HPDE6-E6E7 (cell line): ENCODE measurements around the gene RNF145.
"Not testable (repeated sequence)": the region's sequence is repeated elsewhere in the genome, so short reads cannot be mapped to it uniquely, and the experiment has no call there.

Experiments
- DNase-seq: peaks from one replicate; pipeline ENCODE4 v3.0.0; 2011; ENCODE audit warnings: missing footprints; ENCODE audit errors: extremely low spot score

Gene RNF145, protein sequence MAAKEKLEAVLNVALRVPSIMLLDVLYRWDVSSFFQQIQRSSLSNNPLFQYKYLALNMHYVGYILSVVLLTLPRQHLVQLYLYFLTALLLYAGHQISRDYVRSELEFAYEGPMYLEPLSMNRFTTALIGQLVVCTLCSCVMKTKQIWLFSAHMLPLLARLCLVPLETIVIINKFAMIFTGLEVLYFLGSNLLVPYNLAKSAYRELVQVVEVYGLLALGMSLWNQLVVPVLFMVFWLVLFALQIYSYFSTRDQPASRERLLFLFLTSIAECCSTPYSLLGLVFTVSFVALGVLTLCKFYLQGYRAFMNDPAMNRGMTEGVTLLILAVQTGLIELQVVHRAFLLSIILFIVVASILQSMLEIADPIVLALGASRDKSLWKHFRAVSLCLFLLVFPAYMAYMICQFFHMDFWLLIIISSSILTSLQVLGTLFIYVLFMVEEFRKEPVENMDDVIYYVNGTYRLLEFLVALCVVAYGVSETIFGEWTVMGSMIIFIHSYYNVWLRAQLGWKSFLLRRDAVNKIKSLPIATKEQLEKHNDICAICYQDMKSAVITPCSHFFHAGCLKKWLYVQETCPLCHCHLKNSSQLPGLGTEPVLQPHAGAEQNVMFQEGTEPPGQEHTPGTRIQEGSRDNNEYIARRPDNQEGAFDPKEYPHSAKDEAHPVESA

GRCh38 chr5:159209438-159210209 is at the start of gene RNF145:
Gene RNF145, minus strand, starts transcription at chr5:159209553. Its CDS starts 5,936 bp downstream, at chr5:159203617.
- DNase-seq: peak; percentile 79

DNA sequence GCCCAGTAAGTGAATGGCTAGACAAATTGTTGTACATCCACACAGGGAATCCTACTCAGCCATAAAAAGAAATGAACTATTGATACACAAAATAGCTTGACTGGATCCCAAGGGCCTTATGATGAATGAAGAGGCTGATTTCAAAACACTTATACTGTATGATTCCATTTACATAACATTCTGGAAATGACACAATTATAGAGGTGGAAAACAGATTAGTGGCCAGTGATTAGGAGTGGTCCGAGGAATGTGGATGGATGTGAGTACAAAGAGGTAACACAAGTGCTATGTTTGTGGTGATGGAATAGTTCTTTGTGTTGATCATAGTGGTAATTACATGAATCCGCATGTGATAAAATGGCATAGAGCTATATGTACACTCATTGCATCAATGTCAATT is 49.0 kb upstream of the RNF145 start:
- DNase-seq: no peak

- no peak for DNase-seq
Measured at GRCh38 chr5:159257629-159258283, 48.4 kb upstream of the RNF145 start.

DNA sequence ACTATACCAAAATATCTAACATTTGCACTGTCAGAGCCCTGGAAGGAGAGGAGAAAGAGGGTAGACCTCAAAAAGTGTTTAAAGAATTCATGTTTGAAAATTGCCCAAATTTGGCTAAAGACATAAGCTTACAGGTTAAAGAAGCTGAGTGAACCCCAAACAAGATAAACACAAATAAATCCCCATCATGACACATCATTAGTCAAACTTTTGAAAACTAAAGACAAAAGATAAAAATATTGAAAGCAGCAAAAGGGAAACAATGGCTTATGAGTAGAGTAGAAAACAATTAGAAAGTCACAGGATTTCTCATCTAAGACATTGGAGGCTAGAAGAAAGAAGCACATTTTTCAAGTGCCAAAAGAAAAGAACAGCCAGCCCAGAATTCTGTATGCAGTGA is 47.7 kb upstream of the RNF145 start:
- peak; percentile 4 for DNase-seq

DNA sequence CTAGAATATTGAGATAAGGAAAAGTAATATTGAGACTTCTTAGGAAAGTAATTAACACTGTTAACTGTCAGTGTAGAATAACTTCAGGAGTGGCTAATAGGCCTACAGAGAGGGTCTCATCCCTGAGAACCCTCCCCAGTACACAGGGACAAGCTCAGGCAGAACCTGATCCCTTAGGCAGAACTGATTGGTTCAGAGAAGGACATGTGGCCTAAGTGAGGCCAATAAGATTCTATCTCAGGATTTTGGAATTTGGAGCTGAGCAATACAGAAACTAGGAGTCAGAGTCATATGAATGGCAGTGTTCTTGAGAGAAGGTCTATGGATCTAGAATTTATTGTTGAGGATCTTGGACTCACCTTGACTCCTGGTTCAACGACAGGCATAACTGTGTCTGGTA is 42.8 kb upstream of the RNF145 start:
- no peak for DNase-seq

GRCh38 chr5:159249158-159249557 is 39.8 kb upstream of the RNF145 start:
- DNase-seq: no peak

DNA sequence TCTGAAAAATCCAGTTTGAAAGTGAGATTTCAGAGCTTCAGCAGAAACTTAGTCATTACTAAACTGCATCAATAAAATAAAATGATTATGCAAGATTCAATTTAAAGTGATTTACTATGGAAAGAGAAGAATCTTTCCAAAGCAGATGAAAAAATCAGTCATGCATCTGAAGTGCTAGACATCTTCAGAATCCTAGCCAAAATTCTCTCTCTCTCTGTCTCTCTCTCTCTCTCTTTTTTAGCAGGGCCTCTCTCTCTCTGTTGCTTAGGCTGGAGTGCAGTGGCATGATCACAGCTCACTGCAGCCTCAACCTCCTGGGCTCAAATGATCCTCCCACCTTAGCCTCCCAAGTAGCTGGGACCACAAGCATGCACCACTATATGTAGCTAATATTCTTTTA is 35.5 kb upstream of the RNF145 start:
- no peak for DNase-seq

- DNase-seq: no peak
Measured at GRCh38 chr5:159244163-159244562, 34.8 kb upstream of the RNF145 start.

- DNase-seq: no peak
Measured at GRCh38 chr5:159243385-159243784, 34.0 kb upstream of the RNF145 start.

- DNase-seq: no peak
Measured at GRCh38 chr5:159242656-159243055, 33.3 kb upstream of the RNF145 start.

- DNase-seq: no peak
Measured at GRCh38 chr5:159241946-159242552, 32.7 kb upstream of the RNF145 start.

- no peak for DNase-seq
Measured at GRCh38 chr5:159240301-159240870, 31.0 kb upstream of the RNF145 start.

GRCh38 chr5:159235871-159236520 is 26.6 kb upstream of the RNF145 start:
- DNase-seq: not testable (repeated sequence)

GRCh38 chr5:159231167-159231566 is 21.8 kb upstream of the RNF145 start:
- no peak for DNase-seq

DNA sequence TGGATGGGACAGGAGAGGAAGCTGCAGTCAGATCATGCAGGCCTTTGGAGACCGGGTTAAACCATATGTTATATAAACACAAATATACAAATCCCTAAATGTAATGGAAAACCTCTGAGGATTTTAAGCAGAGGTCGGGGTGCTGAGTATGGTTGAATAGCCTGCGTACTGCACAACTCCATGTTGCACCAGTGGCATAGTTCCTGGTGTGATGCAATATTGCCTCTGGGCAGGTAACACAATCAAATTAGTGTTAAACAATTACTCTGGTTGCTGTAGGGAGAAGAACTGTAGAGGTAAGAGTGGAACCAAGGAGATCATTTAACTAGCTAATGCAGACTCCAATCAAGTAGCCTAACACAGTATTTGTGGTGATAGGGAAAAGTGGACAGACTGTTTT is 21.3 kb upstream of the RNF145 start:
- DNase-seq: no peak

GRCh38 chr5:159228097-159228496 is 18.7 kb upstream of the RNF145 start:
- DNase-seq: not testable (repeated sequence)

GRCh38 chr5:159227452-159227851 is 18.1 kb upstream of the RNF145 start:
- peak; percentile 75 for DNase-seq

DNA sequence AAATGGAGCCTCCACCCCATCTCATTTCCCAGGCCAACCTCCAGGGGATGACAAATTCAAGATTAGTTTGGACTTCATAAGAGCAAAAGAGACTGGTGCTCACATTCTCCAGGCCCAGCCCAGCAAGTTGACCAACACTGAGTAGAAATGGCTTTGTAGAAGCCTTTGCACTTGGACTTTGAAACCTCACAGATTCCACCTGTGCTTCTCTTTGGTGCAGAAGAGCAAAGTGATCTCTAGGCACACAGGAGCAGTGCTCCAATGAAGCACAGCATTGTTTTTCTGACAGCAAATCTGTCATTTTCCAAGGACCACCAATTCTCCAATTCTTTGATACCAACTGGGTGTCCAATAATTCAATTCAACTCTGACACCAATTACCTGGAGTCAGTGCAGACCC is 17.1 kb upstream of the RNF145 start:
- no peak for DNase-seq

DNA sequence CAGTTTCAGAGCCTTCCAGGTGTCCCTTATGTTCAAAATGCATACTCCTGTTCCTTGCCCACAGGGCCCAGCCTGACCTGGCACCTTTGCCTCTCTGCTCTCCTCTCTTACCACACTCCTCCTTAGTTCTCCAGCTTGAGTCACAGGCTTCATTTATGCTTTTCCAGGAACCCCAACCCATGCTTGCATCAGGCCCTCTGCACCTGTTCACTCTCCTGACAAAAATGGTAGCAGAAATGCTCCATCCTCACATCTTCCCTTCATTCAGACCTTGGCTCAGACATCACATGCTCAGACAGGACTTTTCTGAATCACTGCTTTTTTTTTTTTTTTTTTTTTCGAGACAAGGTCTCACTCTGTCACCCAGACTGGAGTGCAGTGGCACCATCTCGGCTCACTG is 15.1 kb upstream of the RNF145 start:
- DNase-seq: no peak

- DNase-seq: no peak
Measured at GRCh38 chr5:159223469-159223868, 14.1 kb upstream of the RNF145 start.

DNA sequence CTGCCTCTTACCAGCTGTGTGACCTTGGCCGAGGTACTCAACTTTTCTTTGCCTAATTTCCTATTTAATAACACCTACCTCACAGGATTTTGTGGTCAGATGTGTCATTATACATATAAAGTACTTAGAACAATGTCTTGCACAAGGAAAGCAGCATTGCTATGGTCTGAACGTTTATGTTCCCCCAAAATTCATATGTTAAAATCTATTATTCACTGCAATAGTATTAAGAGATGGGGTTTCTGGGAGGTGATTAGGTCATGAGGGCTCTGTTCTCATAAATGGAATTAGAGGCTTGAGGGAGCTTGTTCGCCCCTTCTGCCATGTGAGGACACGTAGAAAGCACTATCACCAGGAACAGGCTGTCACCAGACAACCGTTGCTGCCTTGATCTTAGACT is 10.9 kb upstream of the RNF145 start:
- no peak for DNase-seq
